GM19238 (cell line): Measurements from ENCODE around the gene PHF2.

ENCODE experiments used
- DNase-seq: peaks from one replicate; pipeline ENCODE4 v3.0.0; 2011; ENCODE audit warnings: low spot score; ENCODE audit not compliant: insufficient read length

PHF2 gene

DNA sequence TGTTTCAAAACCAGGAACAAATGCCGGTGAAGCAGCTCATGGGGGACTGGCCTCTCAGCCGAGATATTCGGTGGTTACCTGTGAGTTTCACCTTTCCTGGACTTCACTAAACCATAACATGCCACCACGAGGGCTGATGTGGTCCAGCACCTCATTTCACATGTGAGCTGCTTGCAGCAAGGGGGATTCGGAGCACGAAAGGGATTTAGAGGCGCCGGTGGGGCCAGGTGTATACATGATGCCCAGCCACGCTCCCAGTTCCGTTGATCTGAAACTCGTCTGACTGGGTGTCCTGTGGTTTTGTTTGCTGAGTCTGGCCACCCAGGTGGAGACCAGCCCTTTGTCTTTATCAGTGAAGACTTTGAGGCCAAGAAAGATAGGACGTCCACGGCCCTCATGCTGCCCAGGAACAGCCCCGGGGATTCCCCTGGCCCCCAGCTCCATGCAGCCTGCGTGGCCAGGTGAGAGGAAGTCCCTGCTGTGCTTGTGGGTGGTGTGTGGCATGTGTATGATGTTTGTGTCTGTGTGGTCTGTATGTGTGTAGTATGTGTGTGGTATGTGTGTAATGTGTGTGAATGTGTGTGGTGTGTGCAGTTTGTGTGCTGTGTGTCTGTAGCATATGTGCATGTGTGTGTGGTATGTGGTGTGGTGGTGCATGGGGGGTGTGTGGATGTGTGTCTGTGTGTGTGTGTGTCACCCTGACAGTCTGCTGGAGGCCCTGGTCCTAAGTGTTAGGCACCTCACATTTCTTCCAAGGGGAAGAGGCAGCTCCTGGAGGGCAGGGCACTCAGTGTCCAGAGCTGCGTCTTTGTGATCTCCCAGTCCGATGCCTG lies 23.4 kb downstream of the PHF2 start:
- no peak for DNase-seq

DNA sequence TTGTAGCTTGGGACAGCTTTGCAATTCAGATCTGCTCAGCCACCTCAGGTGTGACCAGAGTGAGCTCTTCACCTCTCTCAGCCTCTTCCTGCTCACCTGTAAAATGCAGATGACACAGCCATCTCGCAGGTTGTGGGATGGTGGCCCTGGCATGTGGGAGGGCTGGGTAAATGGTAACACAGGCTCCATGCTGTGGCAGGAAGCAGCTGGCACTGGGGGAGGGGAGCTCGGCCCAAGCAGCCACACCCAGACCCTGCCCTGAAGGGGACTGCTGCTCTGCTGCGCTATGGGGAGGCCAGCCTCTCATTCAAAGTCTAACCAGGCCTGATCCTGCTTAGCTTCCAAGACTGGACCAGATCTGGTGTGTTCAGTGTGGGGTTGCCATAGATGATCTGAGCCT lies 24.1 kb downstream of the PHF2 start:
- no peak for DNase-seq

DNA sequence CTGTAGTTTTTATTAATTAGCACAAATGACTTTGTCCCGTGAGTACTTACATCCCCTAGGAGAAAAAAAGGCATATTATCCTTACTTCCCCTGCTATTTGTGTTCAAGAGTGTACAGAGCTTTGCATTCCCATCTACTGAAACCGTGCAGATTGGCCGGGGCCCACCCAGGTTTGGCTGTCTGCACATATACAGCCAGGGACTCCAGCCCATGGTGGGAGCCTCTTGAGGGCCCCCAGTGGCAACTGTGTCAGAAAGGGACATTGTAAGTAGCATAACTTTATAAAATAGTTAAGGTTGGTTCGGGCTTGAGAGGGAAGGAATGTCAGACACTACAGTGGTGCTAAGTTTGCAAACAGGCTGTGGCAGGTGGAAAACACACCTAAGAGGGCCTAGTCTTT lies 24.7 kb downstream of the PHF2 start:
- no peak for DNase-seq

DNA sequence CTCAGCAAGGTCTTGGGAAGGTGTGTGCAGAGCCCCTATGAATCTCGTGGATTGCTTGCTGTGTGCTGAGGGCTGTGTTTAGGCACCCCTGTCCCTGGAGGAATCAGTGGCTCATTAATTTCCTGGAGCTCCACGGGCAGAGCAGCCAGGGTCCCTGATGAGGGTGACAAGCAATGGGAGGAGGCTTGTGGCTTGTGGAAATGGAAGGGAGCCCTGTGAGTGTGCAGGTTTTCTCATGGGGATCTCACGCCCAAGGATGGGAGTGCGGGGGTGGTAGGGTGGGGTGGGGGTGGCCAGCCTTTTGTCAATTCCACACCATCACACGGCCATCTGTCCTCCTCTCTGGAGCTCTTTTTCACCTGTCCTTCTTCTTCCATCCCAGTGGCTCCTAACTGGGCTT lies 25.3 kb downstream of the PHF2 start:
- DNase-seq, result no peak

DNA sequence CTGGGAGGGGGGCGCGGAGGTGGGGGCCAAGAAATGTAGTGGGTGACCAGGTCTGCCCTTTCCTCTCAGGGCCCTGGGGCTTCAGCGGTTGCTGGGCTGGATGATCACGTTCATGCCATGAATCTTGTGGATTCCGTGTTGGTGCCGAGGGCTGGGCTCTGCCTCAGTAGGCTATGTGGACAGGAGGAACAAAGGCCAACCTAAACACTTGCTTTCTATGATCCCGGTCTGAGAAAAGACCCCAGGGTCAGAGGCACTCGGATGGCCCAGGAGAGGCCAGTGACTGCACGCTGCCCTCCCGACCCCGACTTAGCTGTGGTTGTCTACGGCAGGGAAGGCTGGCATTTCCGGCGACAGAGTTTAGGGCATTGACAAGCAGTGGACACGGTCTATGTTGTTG lies 26.6 kb downstream of the PHF2 start:
- no peak for DNase-seq

DNA sequence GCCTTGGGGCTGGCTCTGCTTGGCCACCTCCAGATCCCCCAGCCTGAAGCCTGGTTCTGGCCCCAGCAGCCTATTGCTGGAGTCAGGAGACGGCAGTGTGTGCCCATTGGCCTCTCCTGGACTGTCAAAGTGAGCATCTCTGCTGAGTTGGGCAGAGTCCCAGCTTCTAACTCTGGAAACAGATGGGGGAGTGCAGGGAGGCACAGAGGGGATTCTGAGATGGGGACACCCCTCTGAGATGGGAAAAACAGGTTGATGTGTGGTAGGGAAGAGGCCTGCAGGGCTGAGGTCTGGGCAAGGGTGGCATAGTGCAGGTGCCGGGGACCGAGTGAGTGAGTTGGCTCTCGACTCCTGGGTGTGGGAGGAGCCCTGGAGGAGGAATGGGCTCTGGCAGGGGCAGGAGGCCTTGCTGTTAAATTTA lies 27.5 kb downstream of the PHF2 start:
- no peak for DNase-seq

DNA sequence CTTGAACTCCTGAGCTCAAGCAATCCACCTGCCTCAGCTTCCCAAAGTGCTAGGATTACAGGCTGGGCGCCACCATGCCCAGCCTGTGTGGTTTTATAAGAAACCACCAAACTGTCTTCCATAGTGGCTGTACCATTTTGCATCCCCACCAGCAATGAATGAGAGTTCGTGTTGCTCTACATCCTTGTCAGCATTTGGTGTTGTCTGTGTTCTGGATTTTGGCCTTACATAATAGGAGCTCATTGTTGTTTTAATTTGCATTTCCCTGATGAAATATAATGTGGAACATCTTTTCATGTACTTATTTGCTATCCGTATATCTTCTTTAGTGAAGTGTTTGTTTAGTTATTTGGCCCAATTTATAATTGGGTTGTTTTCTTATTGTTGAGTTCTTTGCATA lies 29.8 kb downstream of the PHF2 start:
- no peak for DNase-seq

DNA sequence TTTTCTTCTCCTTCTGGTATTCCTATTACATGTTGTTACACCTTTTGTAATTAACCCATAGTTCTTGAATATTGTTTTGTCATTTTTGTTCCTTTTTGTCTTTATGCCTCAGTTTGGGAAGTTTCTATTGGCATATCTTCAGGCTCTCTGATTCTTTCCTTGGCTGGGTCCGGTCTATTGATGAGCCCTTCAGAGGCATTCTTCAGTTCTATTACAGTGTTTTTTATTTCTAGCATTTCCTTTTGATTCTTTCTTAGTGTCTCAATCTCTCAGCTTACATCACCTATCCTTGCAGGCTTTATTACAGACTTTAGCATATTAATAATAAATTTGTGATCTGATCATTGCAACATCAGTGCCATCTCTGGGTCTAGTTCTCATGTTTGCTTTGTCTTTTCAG lies 33.8 kb downstream of the PHF2 start:
- no peak for DNase-seq

DNA sequence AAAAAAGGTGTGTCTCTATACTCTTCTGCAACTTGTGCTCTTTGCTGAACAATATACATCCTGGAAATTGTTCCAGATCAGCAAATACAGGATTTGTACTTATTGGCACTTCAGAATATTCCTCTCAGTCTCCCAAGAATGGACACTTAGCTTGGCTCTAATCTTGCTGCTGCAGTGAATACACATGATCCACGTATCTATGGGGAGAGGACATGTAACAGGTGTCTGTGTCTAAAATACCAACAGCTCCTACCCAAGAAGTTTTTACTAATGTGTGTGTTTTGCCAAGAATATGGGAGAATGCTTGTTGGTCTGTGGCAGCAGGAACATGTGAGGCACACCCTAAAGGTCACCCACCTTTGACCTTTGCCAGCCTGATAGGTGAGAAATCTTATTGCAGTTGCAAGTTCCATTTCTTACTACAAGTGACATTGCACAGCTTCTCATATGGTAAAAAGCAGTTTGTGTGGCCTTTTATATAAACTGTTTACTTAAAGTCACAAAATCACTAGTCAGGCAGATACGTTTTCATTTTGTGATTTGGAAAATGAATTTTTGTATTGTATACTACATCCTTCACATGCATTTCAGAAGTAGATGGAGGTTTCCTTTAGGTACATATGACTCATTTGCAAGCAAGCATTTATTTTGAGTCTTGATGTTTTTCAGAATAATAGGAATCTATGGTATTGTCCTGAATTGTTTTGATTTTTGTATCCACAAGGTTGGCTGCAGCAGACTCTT lies 35.8 kb downstream of the PHF2 start:
- no peak for DNase-seq

DNA sequence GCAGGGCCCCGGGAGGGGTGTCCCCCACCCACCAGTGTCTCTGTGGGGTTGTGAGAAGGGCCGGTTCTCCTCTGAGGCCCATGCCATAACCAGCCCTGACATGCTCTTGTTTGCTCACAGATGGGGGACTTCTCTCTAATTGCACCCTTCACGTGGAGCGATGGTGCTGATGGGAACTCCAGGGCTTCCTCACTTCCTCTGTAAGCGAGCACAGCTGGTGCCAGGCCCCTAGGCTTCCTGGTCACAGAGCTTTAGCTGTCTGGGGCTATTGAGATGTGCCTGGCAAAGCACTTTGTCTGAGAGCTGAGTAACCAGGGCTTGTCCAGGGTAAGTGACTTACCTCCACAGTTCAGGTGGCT lies 36.4 kb downstream of the PHF2 start:
- DNase-seq, result no peak

DNA sequence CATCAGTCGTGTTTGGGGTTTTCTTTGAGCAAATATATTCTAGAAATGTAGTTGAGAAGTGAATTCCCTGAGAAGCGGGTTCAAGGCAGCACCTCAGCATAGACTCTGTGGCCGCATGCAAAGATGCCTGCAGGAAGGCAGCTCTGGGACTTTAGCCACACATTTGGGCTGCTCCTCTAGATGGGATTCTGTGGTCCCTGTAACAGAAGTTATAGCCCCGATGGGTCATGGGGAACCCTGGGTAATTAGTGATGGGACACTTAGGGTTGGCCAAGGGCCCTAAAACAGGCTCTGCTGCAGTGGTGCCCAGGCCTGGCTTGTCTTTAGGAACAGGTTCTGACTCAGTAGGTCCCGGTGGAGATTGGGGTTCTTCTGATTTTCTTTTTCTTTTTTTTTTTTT lies 36.8 kb downstream of the PHF2 start:
- no peak for DNase-seq

DNA sequence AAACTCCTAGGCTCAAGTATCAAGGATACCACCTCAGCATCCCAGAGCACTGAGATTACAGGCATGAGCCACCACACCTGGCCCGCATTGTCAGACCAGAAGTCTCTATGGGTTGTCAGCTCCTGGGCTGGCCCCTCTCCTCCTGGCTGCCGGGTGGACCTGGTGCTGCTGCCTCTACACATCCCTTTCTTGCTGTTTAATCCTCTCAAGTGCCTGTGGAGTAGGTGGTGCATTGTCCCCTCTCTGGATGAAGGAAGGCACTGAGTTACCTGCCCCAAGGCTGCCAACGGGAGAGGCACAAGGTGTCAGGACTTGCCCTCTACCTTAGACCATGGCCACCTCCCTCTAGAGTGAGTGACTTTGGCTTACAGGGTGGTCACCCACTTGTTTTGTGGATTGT lies 37.4 kb downstream of the PHF2 start:
- no peak for DNase-seq

DNA sequence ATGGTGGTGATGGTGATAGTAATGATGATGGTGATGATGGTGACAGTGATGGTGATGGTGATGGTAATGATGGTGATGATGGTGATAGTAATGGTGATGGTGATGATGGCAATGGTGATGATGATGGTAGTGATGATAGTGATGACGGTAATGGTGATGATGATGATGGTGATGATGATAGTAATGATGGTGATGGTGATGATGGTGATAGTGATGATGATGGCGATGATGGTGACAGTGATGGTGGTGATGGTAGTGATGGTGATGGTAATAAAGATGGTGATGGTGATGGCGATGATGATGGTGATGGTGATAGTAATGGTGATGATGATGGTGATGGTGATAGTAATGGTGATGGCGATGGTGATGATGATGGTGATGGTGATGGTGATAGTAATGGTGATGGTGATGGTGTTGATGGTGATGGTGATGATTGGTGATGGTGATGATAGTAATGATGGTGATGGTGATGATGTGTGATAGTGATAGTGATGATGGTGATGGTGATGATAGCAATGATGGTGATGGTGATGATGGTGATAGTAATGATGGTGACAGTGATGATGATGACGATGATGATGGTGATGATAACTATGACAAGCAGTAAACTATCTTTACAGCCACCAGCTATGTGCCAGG lies 38.6 kb downstream of the PHF2 start:
- no peak for DNase-seq

DNA sequence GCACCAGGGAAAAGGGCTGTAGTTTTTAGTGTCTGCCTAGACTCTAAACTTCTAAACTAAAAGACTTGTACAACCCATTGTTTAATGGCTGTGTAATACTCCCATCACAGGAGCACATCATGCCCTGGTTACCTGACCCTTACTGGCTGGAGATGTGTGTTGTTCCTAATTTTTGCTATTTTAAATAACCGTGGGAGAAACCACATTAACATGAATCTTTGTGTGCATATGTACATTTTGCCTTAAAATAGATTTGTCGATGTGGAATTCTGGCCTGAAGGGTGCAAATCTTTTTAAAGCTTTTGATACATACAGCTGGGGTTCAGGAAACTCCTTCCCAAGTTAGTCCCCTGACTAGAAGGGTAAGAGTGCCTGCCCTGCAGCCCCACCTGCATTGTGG lies 39.7 kb downstream of the PHF2 start:
- DNase-seq, result no peak

DNA sequence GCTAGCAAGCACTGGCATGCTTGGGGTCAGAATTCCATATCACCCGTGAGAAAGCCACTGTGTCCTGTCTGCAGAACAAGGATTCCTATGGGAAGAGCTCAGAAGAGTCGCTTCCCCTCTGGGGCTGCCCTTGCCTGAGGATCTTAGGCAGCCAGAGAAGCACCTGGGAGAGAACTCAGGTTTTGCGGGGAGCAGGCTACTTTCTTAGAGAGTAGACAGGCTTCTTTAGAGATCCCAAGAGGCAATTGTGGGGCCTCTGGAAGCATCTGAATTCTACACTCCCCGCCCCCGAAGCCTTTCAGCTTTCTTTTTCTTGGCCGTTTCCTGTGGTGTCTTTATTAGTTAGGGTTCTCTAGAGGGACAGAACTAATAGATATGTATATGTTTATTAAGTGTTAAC lies 40.9 kb downstream of the PHF2 start:
- no peak for DNase-seq

DNA sequence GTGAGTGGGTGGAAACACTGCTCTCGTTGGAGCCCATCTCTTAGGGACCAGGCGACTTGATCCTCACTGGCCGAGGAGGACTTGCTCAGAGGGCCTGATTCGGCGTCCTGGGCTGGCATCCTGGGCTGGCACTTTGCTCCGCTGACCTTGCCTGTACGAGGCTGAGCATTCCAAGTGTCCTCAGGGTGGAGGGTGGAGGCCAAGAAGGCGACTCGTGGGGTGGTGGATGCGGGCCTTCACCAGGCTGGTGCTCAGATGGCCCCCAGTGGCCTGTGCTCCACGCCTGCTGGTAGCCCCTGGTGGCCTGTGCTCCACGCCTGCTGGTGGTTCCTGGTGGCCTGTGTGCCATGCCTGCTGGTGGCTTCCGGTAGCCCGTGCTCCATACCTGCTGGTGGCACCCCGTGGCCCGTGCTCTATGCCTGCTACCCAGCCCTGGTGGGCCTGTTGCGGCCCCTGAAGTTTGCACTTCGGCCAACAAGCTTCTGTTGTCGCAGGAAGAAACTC lies 42.9 kb downstream of the PHF2 start:
- DNase-seq, result no peak

DNA sequence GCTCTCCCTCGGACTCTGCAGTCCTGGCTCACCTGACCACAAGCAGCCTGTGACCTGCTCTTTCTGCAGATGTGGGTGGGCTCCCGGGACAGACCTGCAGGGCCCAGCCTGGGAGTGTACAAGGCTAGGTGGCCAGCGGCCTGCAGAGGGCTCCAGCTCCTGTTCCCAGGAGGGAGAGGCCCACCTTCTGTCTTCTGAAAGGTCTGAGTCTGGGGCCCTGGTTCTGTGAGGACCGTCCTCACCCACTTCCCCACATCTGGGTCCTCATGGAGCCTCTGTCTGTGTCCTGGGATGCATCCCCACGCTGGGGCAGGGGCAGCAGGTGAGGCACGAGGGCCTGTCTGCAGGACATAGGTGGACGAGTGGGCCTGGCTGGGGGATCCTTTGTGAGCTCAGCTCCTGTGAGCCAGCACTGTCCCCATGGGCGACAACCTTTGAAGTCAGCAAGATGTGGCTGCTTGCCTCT lies 43.7 kb downstream of the PHF2 start:
- no peak for DNase-seq

DNA sequence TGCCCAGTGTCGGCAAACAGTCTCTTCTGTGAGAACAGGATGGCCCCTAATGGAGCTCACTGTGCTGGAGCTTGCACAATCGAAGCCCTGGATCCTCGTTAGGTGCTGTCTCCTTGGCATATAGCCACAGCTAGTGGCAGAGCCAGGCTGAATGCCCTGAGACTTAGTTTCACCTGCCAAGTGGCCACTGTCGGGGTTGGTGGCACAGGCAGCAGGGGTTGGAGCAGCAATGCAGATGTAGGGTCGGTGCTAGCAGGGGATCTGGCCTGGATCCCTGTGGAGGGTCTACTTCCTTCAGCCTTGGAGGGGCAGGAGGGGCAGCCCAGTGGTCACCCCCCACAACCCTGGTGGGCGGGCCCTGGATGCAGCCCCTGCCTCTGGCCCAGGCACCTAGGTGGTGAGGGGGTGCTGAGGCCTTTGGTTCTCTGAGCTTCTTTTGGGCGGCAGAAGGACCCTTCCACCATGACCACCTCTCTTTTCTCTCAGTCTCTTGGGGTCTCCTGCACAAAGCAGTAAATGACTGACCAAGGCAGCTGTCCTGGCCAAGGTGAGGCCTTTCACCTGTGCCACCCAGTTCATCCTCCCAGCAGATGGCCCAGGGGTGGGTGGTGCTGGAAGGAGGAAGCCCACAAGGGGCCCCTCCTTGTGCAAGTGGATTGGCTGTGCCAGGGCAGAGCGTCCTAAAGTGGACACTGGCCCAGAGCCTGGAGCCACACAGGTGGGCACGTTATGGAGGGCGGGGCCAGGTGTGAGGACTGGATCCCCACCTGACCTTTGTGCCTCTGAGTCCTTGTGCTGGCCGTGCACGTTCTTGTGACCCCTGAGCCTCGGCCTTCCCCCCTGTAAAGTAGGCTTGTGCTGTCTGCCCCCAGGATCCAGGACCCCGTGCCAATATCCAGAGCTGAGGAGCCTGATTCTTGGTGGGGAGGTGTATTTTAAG lies 44.8 kb downstream of the PHF2 start:
- DNase-seq, result no peak

DNA sequence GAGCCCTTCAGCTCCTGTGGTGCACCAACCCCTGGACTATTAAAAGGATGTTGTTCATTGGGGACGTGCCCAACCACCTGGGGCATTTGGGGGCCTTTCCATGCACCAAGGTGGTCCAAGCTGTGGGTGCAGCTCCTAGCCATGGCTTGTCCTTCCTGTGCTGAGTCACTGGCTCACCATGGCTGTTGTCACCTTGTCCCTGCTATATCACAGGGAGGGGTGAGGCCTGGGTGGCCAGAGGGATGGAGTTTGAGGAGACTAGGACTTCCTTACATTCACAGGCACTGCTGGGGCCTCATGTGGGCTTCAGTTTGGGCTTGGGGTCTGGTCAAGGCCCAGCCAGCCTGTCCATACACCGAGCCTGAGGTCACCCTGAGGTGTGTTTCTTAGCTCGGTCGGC lies 45.5 kb downstream of the PHF2 start:
- no peak for DNase-seq

DNA sequence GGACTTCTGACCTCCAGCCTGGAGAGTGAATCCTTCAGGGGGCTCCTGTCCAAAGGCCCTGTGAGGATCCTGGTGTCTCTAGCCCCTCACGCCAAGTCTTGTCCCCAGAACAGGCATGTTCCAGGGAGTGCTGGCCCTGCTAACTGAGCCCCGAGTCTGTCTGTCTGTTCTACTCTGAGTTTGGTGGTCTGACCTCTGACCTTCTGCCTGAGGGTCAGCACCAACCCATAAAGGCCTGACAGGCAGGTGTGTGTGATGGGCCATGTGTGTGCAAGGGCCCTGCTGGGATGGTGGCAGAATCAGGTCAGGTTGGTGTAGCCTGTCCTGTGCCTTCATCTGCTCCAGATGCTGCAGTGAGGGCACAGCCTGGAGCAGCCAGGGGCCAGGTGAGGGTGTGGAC lies 46.3 kb downstream of the PHF2 start:
- DNase-seq, result no peak

DNA sequence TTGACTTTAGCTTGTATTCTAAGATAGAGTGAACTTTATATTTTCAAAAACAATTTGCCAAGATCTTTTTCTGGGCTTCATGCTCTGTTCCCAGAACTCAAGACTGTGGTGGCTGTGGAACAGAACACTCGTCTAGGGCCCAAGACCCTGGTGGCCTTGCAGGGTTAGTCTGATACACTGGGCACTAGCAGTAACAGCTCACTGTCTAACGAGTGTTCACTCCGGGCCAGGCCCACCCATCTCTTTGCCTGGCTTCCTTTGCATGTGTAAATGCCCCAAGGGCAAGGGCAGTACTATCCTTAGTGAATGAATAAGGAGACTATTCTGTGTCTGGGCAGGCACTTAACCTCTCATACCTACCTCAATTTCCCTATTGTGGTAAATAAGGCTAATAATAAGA lies 47.4 kb downstream of the PHF2 start:
- DNase-seq, result no peak
